ENCODE results near the gene CAPZA3.

DNA sequence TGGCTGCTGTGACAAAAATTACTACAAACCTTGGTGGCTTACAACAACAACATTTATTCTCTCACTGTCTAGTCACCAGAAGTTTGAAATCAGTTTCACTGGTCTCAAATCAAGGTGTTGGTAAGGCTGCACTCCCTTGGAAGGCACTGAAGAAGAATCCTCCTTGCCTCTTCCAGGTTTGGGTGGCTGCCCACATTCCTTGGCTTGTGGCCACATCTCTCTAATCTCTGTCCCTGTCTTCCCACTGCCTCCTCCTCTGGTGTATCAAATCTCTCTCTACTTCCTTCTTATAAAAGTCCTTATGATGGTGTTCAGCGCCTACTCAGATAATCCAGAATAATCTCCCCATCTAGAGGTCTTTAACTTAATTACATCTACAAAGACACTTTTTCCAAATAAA lies 31.1 kb upstream of the CAPZA3 start:
- TF ChIP-seq, protein P1, sequence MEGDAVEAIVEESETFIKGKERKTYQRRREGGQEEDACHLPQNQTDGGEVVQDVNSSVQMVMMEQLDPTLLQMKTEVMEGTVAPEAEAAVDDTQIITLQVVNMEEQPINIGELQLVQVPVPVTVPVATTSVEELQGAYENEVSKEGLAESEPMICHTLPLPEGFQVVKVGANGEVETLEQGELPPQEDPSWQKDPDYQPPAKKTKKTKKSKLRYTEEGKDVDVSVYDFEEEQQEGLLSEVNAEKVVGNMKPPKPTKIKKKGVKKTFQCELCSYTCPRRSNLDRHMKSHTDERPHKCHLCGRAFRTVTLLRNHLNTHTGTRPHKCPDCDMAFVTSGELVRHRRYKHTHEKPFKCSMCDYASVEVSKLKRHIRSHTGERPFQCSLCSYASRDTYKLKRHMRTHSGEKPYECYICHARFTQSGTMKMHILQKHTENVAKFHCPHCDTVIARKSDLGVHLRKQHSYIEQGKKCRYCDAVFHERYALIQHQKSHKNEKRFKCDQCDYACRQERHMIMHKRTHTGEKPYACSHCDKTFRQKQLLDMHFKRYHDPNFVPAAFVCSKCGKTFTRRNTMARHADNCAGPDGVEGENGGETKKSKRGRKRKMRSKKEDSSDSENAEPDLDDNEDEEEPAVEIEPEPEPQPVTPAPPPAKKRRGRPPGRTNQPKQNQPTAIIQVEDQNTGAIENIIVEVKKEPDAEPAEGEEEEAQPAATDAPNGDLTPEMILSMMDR (IDR thresholded peaks at IDR 0.05; ENCODE audit: extremely low read depth in 1 of 2, insufficient read depth in 1 of 2, low read depth in 1 of 2, low read length in 2 of 2), result no peak
- TF ChIP-seq POLR2A (IDR thresholded peaks at IDR 0.05; ENCODE audit: low read depth, low read length) (no peak), FOS (IDR thresholded peaks at IDR 0.05; ENCODE audit: borderline replicate concordance, insufficient read depth, low read length) (no peak), POLR2AphosphoS5 (IDR thresholded peaks at IDR 0.05; ENCODE audit: insufficient read depth, low read depth, low read length) (no peak), MYC (IDR thresholded peaks at IDR 0.05; ENCODE audit: low read depth, low read length) (no peak), JUN (IDR thresholded peaks at IDR 0.05; ENCODE audit: borderline replicate concordance, insufficient read depth, insufficient read length, low read depth) (no peak), EZH2 (IDR thresholded peaks at IDR 0.05; ENCODE audit: borderline replicate concordance, low read depth, low read length, severe bottlenecking) (no peak), GATA2 (IDR thresholded peaks at IDR 0.05; ENCODE audit: insufficient read depth, insufficient read length, low read depth, low read length) (no peak)
- TF ChIP-seq, protein P2, sequence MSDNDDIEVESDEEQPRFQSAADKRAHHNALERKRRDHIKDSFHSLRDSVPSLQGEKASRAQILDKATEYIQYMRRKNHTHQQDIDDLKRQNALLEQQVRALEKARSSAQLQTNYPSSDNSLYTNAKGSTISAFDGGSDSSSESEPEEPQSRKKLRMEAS (IDR thresholded peaks at IDR 0.05; ENCODE audit: insufficient read depth, insufficient read length), result no peak
